Non-pigmented ciliary epithelial cell (primary cell): ENCODE data around the gene PLCD4.
A peak's percentile ranks its signal among the peaks of the same experiment; 100 is the strongest.

ENCODE experiments used
- DNase-seq: peaks from one replicate; pipeline ENCODE4 v3.0.0-alpha.2; 2010; ENCODE audit warnings: low read depth

The PLCD4 gene

DNA sequence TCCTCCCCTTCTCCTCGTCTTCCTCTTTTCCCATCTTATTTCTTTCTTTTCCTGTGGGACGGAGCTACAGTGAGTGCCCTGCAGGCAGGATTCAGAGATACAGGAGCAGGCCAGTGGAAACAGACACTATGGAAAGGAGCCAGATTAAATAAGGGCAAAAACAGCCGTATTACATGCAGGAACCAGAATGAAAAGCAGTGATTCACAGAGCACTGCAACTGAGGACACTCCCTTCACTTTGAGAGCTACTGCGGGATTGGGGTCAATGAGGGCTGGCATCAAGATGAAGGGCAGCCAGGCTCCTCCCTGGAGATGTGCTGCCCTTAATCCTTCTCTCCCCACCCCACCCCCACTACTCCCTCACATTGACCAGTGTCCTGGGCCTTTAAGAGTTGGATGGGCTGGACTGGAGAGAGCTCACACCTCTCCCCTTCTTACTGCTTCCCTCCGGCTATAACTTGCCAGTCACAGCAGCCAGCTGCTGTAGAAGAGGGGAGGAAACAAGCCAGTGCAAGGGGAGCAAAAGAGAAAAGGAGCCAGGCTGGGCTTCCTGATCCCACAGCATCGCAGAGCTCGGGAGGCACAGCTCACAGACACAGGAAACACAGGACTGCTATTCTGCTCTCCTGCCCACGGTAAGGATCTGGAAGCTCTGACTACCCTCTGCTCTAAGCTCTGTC, at the start of gene PLCD4:
PLCD4 (plus strand) TSS at position 464 of the 680 bp plus-strand sequence. CDS start 7,841 bp downstream, outside the sequence.
- DNase-seq = no peak

DNA sequence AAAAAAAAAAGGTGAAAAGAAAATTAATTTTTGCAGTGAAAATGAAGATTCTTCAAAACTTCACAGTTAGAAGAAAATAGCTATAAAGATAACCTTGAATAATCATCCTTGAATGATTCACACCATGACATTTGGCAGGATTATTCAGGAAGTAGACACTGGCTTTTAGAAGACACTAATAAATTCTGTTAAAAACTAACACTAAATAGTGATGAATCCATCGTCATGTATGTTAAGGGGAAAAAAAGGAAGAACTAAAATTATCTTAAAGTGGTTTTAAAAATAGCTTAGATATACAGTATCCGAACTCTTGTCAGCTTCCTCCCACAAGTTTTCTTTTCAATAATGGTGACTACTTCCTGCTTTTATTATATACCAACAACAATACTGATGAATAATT, 49.8 kb upstream of the PLCD4 start:
- no peak for DNase-seq

GRCh38 chr2:218558986-218559385, 48.7 kb upstream of the PLCD4 start:
- DNase-seq = no peak

DNA sequence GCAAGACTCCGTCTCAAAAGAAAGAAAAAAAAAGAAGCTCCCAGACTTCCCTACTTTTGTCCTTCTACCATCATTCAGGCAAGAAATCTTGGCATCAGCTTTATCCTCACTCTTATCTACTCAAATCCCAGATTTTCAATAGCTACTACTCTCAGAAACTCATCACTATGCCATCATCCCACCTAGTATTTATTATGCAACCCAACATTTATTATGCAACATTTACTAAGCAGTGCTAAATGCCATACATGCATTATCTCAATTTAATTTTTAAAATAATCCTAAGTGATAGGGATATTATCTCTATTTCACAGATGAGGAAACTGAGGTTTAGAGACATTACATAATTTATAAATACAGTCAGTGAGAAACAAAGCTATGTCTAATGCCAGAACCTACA, 43.6 kb upstream of the PLCD4 start:
- no peak for DNase-seq

DNA sequence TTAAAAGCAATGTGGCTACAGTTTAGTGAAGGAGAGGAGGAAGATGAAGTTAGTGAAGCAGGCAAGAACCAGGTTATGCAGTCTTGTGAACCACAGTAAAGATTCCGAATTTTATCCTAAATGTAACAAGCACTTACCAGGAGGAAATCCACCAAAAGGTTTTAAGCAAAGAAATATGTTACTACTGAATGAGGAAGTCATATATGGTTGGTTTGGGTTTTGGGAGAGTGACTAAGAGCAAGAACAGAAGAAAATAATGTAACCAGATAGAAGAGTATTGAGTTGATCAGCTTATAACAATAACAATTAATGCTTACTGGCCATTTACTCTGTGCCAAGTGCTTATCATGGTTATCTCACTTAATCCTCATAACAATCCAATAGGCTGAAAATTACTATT, 41.4 kb upstream of the PLCD4 start:
- no peak for DNase-seq

GRCh38 chr2:218567797-218568189, 39.9 kb upstream of the PLCD4 start:
- no peak for DNase-seq

- DNase-seq = peak; percentile 88
Observed at GRCh38 chr2:218568190-218569037, 39.3 kb upstream of the PLCD4 start, which contains the start of the genes CNOT9 and USP37. CNOT9 (plus strand) TSS chr2:218568839; CDS start chr2:218568955, 116 bp downstream. USP37 (minus strand) TSS chr2:218568351; CDS start chr2:218558653, 9,698 bp downstream.

GRCh38 chr2:218569038-218569431, 38.7 kb upstream of the PLCD4 start:
- peak; percentile 14 for DNase-seq

GRCh38 chr2:218569661-218570500, 37.8 kb upstream of the PLCD4 start:
- DNase-seq = peak; percentile 19

DNA sequence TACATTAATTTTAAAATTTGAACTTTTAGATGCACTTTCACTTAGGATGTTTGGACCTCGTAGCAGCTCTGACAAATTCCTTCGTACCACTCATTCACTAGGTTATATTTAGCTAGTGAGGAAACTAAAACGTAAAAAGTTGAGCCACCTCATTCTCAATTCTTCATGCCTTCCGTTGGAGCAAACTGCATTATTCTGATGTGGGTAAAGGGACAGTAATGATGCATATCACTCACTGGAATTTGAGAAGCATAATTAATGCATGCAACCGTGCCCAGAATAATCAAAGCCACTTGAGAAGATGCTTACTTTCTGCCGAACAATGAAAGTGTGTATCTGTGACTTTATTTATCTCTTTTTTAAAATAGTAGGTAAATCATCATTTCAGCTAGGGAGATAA, 36.8 kb upstream of the PLCD4 start:
- DNase-seq = peak; percentile 13

DNA sequence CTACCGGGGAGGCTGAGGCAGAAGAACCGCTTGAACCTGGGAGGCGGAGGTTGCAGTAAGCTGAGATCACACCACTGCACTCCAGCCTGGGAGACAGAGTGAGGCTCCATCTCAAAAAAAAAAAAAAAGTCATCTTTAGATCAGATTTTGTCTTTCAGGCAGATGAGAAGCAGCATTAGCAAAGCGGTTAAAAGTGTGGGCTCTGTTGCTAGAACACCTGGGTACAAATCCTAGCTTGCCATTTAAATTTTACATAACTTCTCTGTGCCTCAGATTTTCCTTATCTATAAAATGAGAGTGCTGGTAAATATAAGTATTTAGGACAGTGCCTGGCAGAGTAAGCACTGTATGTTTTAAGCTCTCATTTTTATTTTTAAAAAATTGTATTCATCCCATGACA, 30.8 kb upstream of the PLCD4 start:
- no peak for DNase-seq

- no peak for DNase-seq
Observed at GRCh38 chr2:218577482-218578220, 30.0 kb upstream of the PLCD4 start.

- DNase-seq = no peak
Observed at GRCh38 chr2:218578272-218578877, 29.3 kb upstream of the PLCD4 start.

- peak; percentile 65 for DNase-seq
Observed at GRCh38 chr2:218582076-218582475, 25.6 kb upstream of the PLCD4 start.

GRCh38 chr2:218583983-218584850, 23.5 kb upstream of the PLCD4 start:
- no peak for DNase-seq

GRCh38 chr2:218585541-218585940, 22.2 kb upstream of the PLCD4 start:
- no peak for DNase-seq

DNA sequence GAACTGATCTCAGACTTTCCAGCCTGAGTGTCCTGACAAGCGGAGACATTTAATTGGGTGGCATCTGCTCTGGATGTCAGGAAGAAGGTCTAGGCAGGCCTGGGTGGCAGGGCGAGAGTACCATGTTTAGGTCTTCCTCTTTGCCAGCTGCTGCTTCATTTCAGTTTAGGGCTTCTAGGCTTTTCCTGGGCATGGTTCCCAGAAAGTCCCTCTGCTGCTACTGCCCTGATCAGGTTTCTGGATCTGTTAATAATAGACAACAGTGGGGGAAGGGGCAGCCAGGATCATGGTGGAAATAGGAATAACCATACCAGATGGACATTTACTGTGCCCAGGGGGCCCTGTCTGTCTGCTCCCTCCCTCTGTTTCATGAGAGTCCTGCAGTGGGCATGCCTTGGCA, 2.3 kb upstream of the PLCD4 start:
- no peak for DNase-seq

DNA sequence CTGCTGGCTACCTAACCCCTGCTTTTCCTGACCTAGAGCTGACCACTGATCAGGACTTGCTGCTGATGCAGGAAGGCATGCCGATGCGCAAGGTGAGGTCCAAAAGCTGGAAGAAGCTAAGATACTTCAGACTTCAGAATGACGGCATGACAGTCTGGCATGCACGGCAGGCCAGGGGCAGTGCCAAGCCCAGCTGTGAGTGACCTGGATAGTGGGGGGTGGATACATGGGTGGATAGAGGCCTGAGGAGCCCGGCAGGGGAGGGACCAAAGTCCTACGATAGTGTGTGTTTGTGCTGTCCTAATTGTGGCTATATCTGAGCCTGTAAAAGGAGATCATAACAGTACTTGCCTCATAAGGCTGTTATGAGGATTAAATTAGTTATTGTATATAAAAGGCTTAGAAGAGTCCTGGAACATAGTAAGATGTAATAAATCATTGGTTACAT, 8.2 kb downstream of the PLCD4 start:
- DNase-seq = no peak

DNA sequence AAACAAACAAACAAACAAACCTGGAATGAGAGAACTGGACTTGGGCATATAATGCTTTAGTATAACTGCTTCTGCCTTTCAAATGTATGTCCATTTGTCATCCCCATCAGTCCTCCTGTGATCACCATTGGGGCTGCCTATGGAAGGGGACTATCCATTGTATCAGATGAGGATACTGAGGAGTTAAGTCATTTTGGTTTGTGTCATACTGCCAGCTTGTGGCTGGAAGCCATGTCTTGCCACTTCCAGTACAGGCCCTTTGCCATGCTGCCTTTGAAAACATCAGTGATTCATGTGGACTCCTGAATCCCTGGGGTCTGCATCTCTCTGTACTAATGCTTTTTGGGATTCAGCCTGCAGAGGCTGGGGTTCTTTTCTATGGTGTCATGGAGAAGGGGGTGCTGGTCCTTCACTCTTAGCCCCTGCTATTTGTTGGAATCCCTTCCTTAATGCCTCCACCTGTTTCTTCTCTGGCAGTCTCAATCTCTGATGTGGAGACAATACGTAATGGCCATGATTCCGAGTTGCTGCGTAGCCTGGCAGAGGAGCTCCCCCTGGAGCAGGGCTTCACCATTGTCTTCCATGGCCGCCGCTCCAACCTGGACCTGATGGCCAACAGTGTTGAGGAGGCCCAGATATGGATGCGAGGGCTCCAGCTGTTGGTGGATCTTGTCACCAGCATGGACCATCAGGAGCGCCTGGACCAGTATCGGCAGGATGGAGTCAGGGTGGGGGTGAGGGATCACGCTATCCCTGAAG, 10.6 kb downstream of the PLCD4 start:
- no peak for DNase-seq
